Naive thymus-derived CD4-positive, alpha-beta T cell (primary cell): ENCODE data around the gene RNASE8. TPM values are rescaled to one million over a fixed set of nuclear protein-coding genes. Genes with fewer than 3 reads are reported as not detected.
"Not testable (repeated sequence)": the region's sequence is repeated elsewhere in the genome, so short reads cannot be mapped to it uniquely, and the experiment has no call there.

Source experiments
- ATAC-seq: fragments of 150-1000 bp; cut with Tn5 transposase; 2 replicates; pipeline ENCODE4 v1.10.0; 2021; ENCODE audit warnings: mild to moderate bottlenecking, moderate library complexity
- CTCF ChIA-PET: fragments of 350-600 bp; sonication (Branson Sonifier 250); formaldehyde crosslinking; loops from one replicate; lab custom pipeline; 2021; ENCODE audit warnings: antibody characterized with exemption; lab: Charles Lee
- POLR2A ChIA-PET: fragments of 350-600 bp; sonication (Branson Sonifier 250); formaldehyde crosslinking; loops from one replicate; lab custom pipeline; 2021; ENCODE audit warnings: antibody characterized with exemption, inconsistent platforms; lab: Charles Lee
- DNase-seq, 9 donors: peaks; one replicate each; pipeline versions ENCODE4 v3.0.0 to v3.0.0-alpha.2; 2020 to 2022; ENCODE audit warnings: mixed read lengths in 1 of 9
- H3K27ac ChIP-seq: one replicate; pipeline ENCODE4 v1.7.0; 2013; ENCODE audit warnings: mild to moderate bottlenecking, low read depth, low read length, moderate library complexity
- H3K27me3 ChIP-seq, 2 donors: one replicate each; pipeline ENCODE4 v1.7.0; 2013; ENCODE audit warnings: low read length in 2 of 2, mild to moderate bottlenecking in 2 of 2, moderate library complexity in 2 of 2; ENCODE audit not compliant: control insufficient read depth in 2 of 2, insufficient read depth in 2 of 2
- H3K36me3 ChIP-seq, 3 experiments: 1 replicate in 2 of 3; 2 replicates in 1 of 3; pipeline ENCODE4 v1.7.0; 2013; ENCODE audit warnings: low read length in 3 of 3, mild to moderate bottlenecking in 3 of 3, moderate library complexity in 1 of 3; ENCODE audit not compliant: insufficient read depth in 3 of 3, control insufficient read depth in 2 of 3
- H3K4me1 ChIP-seq, 2 donors: one replicate each; pipeline ENCODE4 v1.7.0; 2013; ENCODE audit warnings: low read length in 2 of 2, mild to moderate bottlenecking in 2 of 2, moderate library complexity in 1 of 2; ENCODE audit not compliant: control insufficient read depth in 2 of 2, insufficient read depth in 2 of 2
- H3K4me3 ChIP-seq: 2 replicates; pipeline ENCODE4 v1.7.0; 2013; ENCODE audit warnings: mild to moderate bottlenecking, low read length
- H3K9me3 ChIP-seq, 3 experiments: 1 replicate in 2 of 3; 2 replicates in 1 of 3; pipeline ENCODE4 v1.7.0; 2013; ENCODE audit warnings: low read length in 3 of 3; ENCODE audit not compliant: control insufficient read depth in 2 of 3
- H3K27ac Mint-ChIP-seq, 9 donors: one replicate each; pipeline ENCODE4 v1.8.0; 2020 to 2022; ENCODE audit warnings: mixed read lengths in 9 of 9, mild to moderate bottlenecking in 8 of 9, moderate library complexity in 5 of 9, inconsistent platforms in 2 of 9
- H3K27me3 Mint-ChIP-seq, 5 donors: one replicate each; pipeline ENCODE4 v1.8.0; 2021 to 2022; ENCODE audit warnings: mixed read lengths in 5 of 5, mild to moderate bottlenecking in 1 of 5
- H3K36me3 Mint-ChIP-seq, 5 donors: one replicate each; pipeline ENCODE4 v1.8.0; 2020 to 2022; ENCODE audit warnings: mixed read lengths in 5 of 5, mild to moderate bottlenecking in 3 of 5, inconsistent platforms in 1 of 5
- H3K4me1 Mint-ChIP-seq, 7 donors: one replicate each; pipeline ENCODE4 v1.8.0; 2020 to 2022; ENCODE audit warnings: mixed read lengths in 7 of 7, mild to moderate bottlenecking in 3 of 7, inconsistent platforms in 1 of 7
- H3K4me3 Mint-ChIP-seq, 10 donors: one replicate each; pipeline ENCODE4 v1.8.0; 2020 to 2022; ENCODE audit warnings: mild to moderate bottlenecking in 10 of 10, mixed read lengths in 10 of 10, moderate library complexity in 6 of 10, inconsistent platforms in 2 of 10
- H3K9me3 Mint-ChIP-seq, 11 donors: one replicate each; pipeline ENCODE4 v1.8.0; 2020 to 2022; ENCODE audit warnings: mixed read lengths in 11 of 11, mild to moderate bottlenecking in 4 of 11, inconsistent platforms in 1 of 11, moderate library complexity in 1 of 11
- intact Hi-C, 2 donors: fragments of 100-400 bp; cut with micrococcal nuclease; formaldehyde crosslinking; loops; one replicate each; pipeline ENCODE4 v1.15.1; 2023
- polyA plus RNA-seq, 2 donors: library from polyadenylated mRNA; unstranded; fragments of 300-500 nt; fragmentation: Illumina TruSeq; gene quantifications; one replicate each; pipeline ENCODE4 v1.2.3, GENCODE V29; 2021
- total RNA-seq, 6 experiments: library from RNA in 5 of 6; stranded (reverse) in 5 of 6; gene quantifications; 1 replicate in 5 of 6; 2 replicates in 1 of 6; pipeline ENCODE4 v1.2.3 and lab custom pipeline; 2021 to 2026

The RNASE8 gene
- total and polyA plus RNA-seq, 7 experiments from 2014 or later, result not detected

DNA sequence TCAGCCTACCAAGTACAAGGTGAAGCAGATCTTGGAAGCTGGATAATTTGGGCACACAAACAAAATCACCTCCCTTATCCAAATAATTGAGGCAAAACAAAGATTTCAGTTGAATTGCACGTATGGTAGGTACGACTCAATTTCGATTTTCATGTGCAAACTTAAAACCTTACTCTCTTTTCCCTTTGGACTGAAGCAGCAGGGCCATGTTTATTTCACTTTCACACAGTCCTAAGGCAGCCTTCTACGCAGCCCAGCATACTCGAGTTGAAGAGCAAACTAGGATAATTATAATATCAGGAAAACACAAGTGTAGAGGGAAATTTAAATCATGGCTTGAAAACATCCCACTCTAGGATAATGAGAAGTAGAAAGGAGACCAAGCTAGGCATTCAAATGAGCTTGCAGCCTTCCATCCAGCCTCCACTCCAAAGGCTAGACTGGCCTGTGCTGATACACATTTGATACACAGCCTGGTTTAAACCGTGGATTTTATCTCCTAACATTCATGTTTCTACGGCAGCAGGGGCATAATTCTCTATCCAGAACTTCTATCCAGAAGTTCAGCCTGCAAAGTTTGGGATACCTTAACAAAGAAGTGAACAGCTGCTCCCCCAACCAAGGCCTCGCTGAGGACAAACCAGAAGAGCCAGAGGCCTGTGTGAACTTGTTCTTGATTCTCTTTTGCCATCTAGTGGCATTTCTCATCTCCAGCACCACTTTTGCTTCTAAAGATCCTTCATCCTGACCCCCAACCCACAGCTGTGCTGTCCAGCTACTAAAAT lies 17.8 kb upstream of the RNASE8 start:
- Mint-ChIP-seq H3K27me3 (peaks cover 3 to 31% (median 11%) of the 10 kb centered on the region in 5 donors), H3K4me3 (no peak overlapping the region), H3K4me1 (peaks cover 2 to 9% (median 8%) of the 10 kb centered on the region in 7 donors), H3K9me3 (no peaks in the 10 kb centered on the region), H3K36me3 (no peaks in the 10 kb centered on the region), H3K27ac (no peak overlapping the region)
- no peaks in the 10 kb centered on the region for H3K4me1 ChIP-seq
- no peak overlapping the region for H3K27ac ChIP-seq
- CTCF ChIA-PET, result interaction anchor here (0.5 to 4.5 kb wide), 11 partner anchors 8 to 677 kb away, joined by 3 to 178 read pairs (median 4); no protein-coding TSS in a partner anchor
- no peaks in the 10 kb centered on the region for H3K9me3 ChIP-seq
- ATAC-seq (peak; percentile 69), DNase-seq (peak in 7 of 9 donors; percentile 17 to 55 (median 46))
- no peaks in the 10 kb centered on the region for H3K27me3 ChIP-seq
- POLR2A ChIA-PET, result interaction anchor here (0.6 to 2.8 kb wide), 2 partner anchors 25 to 30 kb away, joined by 3 to 21 read pairs; no protein-coding TSS in a partner anchor
- no peak overlapping the region for H3K4me3 ChIP-seq
- H3K36me3 ChIP-seq, result no peaks in the 10 kb centered on the region
- intact Hi-C loops, result loop anchor here (1.0 to 5.0 kb wide), 7 partner anchors 14 to 342 kb away; partner anchors contain the start of gene NDRG2 (in 1 of the 2)

DNA sequence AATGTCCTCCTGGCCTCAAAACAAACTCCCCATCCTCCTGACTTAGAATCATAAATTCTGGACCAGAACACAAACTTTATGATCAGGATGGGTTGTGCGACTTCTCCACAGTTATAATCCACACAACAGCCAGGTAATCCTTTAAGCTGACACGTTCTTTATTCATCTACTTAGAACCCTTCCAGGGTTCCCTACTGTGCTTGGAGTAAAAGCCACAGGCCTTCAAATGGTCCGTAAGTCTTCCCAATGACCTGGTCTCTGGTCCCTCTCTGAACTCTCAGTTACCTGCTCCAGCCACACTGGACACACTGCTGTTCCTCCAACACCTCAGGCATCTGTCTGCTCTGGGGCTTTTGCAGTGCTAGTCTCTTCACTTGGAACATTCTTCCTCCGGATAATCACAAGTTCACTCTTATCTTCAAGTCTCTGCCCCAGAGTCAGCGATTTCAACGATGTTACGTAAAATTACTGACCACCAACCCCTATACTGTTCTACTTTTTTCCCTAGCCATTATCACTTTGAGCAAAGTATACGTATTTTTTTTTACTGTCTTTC lies 17.2 kb upstream of the RNASE8 start:
- H3K36me3 ChIP-seq, result no peaks in the 10 kb centered on the region
- H3K9me3 Mint-ChIP-seq, result no peaks in the 10 kb centered on the region
- no peak overlapping the region for H3K4me3 Mint-ChIP-seq
- peaks cover 2 to 9% (median 8%) of the 10 kb centered on the region in 7 donors for H3K4me1 Mint-ChIP-seq
- no peak overlapping the region for H3K27ac Mint-ChIP-seq
- DNase-seq, result no peak
- peaks cover 3 to 38% (median 11%) of the 10 kb centered on the region in 5 donors for H3K27me3 Mint-ChIP-seq
- no peak overlapping the region for H3K4me3 ChIP-seq
- no peaks in the 10 kb centered on the region for H3K36me3 Mint-ChIP-seq
- H3K27me3 ChIP-seq, result no peaks in the 10 kb centered on the region
- ChIA-PET CTCF (interaction anchor here (0.6 to 4.5 kb wide), 9 partner anchors 8 to 256 kb away, joined by 3 to 178 read pairs (median 5); no protein-coding TSS in a partner anchor), POLR2A (interaction anchor here (2.8 kb wide), 1 partner anchor 26 kb away, joined by 21 read pairs; no protein-coding TSS in a partner anchor)
- ATAC-seq, result no peak
- H3K9me3 ChIP-seq, result no peaks in the 10 kb centered on the region
- H3K27ac ChIP-seq, result no peak overlapping the region
- no peaks in the 10 kb centered on the region for H3K4me1 ChIP-seq
- intact Hi-C loops, result loop anchor here (1.0 to 5.0 kb wide), 7 partner anchors 15 to 343 kb away; partner anchors contain the start of gene NDRG2 (in 1 of the 2)

DNA sequence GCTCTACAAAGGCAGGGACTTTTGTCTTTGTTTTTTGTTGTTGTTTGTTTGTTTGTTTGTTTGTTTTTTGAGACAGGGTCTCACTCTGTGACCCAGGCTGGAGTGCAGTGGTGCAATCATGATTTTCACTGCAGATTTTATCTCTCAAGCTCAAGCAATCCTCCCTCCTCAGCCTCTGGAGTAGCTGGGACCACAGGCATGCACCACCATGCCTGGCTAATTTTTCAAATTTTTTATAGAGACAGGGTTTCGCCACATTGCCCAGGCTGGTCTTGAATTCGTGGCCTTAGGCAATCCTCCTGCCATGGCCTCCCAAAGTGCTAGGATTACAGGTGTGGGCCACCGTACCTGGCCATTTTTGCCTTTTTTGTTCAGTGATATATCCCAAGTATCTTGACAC lies 16.7 kb upstream of the RNASE8 start:
- not testable (repeated sequence) for H3K4me1 Mint-ChIP-seq, H3K9me3 Mint-ChIP-seq, H3K27me3 ChIP-seq, DNase-seq, H3K4me3 Mint-ChIP-seq, H3K9me3 ChIP-seq, H3K27ac ChIP-seq, H3K27ac Mint-ChIP-seq, ATAC-seq, H3K36me3 Mint-ChIP-seq, H3K4me3 ChIP-seq, H3K4me1 ChIP-seq, H3K36me3 ChIP-seq
- POLR2A ChIA-PET, result interaction anchor here (2.8 kb wide), 1 partner anchor 26 kb away, joined by 21 read pairs; no protein-coding TSS in a partner anchor
- CTCF ChIA-PET, result interaction anchor here (1.1 to 4.5 kb wide), 5 partner anchors 9 to 68 kb away, joined by 4 to 178 read pairs (median 5); no protein-coding TSS in a partner anchor
- H3K27me3 Mint-ChIP-seq, result peaks cover 3 to 41% (median 11%) of the 10 kb centered on the region in 5 donors
- intact Hi-C loops, result loop anchor here (1.0 to 5.0 kb wide), 7 partner anchors 16 to 344 kb away; partner anchors contain the start of gene NDRG2 (in 1 of the 2)

DNA sequence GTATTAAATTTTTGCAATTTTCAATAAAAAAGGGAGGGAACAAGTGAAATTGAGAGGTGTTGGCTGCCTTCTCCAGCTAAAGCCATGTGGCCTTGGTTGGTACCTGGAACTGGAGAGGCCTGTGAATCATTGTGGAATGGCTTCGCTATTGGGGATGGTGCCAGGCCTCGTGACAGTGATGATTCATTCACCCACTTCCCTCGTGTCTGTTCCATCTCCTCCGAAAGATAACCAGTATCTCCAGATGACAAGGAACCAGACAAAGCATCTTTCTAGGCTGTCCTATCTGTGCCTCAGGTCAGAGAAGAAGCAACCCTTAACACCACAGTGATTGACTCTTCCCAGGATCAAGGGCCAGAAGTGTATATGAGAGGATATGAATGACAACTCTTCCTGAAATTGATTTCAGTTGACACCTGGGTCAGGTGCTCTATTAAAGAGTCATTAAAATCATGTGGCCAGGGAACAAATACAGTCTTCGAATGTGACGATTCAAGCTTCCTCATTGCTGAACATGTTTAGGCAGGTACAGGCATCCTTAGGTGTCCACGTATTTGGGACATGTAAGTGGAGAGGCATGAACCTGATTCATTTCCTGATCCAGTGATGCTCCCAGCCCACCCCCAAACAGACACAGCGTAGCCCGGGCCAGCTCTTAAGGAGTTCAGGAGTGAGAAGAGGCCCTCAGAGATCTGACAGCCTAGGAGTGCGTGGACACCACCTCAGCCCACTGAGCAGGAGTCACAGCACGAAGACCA lies 15.8 kb upstream of the RNASE8 start, which contains the start of gene RNASE7:
TSS of gene RNASE7 (plus strand) at position 687 of the 758 bp plus-strand sequence. CDS start 631 bp downstream, outside the sequence.
- Histone ChIP-seq H3K27ac (no peak within 1 kb of the TSS), H3K9me3 (no peaks in the 10 kb centered on the region), H3K4me1 (no peaks in the 10 kb centered on the region), H3K4me3 (no peak within 1 kb of the TSS), H3K36me3 (no peaks in the 10 kb centered on the region), H3K27me3 (no peaks in the 10 kb centered on the region)
- ChIA-PET POLR2A (no interaction called here), CTCF (interaction anchor here (2.0 to 4.5 kb wide), 2 partner anchors 26 to 62 kb away, joined by 9 to 178 read pairs; no protein-coding TSS in a partner anchor)
- Mint-ChIP-seq H3K36me3 (no peaks in the 10 kb centered on the region), H3K4me3 (no peak within 1 kb of the TSS), H3K4me1 (peaks cover 2 to 9% (median 8%) of the 10 kb centered on the region in 7 donors), H3K9me3 (no peaks in the 10 kb centered on the region), H3K27ac (no peak within 1 kb of the TSS), H3K27me3 (peaks cover 3 to 42% (median 11%) of the 10 kb centered on the region in 5 donors)
- intact Hi-C loops, result loop anchor here in 1 of 2 donors (2.0 to 5.0 kb wide), 3 partner anchors 53 to 345 kb away; no protein-coding TSS in a partner anchor
- peak; percentile 26 for ATAC-seq
- no peak for DNase-seq

GRCh38 chr14:21042918-21043317 lies 14.7 kb upstream of the RNASE8 start:
- no peaks in the 10 kb centered on the region for H3K9me3 Mint-ChIP-seq
- no peak for ATAC-seq
- peaks cover 3 to 40% (median 13%) of the 10 kb centered on the region in 5 donors for H3K27me3 Mint-ChIP-seq
- intact Hi-C loops, result loop anchor here in 1 of 2 donors (5.0 kb wide), 1 partner anchor 346 kb away; no protein-coding TSS in a partner anchor
- no peaks in the 10 kb centered on the region for H3K36me3 ChIP-seq
- H3K9me3 ChIP-seq, result no peaks in the 10 kb centered on the region
- no peak overlapping the region for H3K27ac Mint-ChIP-seq
- CTCF ChIA-PET, result interaction anchor here (2.0 to 2.5 kb wide), 2 partner anchors 29 to 61 kb away, joined by 9 to 29 read pairs; no protein-coding TSS in a partner anchor
- H3K27me3 ChIP-seq, result no peaks in the 10 kb centered on the region
- no peak overlapping the region for H3K27ac ChIP-seq
- no peaks in the 10 kb centered on the region for H3K4me1 ChIP-seq
- no peaks in the 10 kb centered on the region for H3K36me3 Mint-ChIP-seq
- POLR2A ChIA-PET, result no interaction called here
- no peak for DNase-seq
- no peak overlapping the region for H3K4me3 ChIP-seq
- H3K4me3 Mint-ChIP-seq, result no peak overlapping the region
- peaks cover 2 to 9% (median 8%) of the 10 kb centered on the region in 7 donors for H3K4me1 Mint-ChIP-seq
